ENCODE measurements around the gene DLGAP1. TPM values are rescaled to one million over a fixed set of nuclear protein-coding genes. Genes with fewer than 3 reads are reported as not detected.

Gene DLGAP1
- total RNA-seq, 1 experiment from 2014 or later, result not detected

DNA sequence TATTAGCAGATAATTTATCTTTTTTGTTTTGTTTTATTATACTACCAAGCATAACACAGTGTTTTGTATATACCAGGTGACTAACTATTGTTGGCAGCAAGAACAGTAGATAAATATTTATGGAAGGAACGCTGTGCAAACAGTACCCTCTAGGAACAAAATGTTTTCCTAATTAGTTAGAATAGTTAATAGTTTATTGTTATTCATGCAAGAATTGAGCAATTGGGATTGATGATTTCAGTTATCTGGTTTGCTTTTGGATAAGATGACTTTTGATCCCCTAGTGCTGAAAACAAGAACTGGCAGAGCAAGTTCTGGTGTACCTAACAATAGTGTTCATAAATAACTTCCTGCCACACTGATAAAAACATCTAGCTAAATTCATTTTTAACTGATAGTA is 681.8 kb downstream of the DLGAP1 start:
- DNase-seq (ENCODE audit: low spot score), result no peak

DNA sequence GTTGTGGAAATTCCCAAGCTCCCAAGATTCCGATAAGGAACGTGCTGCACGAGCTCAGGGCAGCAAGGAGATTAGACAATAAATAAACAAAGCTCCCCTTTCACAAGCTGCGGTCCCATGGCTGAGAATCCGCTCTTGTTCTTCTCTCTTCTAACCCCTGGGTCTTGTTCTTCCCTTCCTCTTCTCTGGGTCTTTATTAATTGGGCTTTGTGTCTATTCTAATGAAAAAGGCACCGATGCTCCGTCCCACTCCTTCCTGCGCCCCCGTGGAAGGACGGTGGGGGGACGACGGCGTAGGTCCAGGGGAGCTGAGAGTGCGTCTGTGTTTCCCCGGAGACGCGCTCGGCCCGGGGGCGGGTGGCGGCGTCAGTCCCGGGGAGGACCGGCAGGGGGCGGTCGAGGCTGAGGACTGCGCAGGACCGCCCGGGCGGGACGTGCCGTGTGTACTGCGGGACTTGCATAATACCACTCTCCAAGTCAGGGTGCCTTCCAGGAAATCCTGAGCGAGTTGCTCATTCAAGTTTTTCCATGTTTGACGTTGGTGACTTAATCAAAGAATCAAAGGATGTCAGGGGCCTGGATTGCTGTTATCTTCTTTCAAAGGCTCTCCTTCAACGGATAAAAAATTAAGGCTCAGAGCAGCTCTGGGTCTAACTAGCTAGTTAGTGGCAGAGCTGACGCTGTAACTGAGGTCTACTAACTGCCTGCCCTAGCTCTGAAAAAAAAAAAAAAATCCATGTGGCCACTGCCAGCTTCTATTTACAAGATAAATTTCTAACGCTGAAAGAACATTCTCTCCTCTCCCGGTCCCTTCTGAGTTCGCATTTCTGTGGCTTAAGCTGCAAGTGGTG is 683.8 kb downstream of the DLGAP1 start:
- DNase-seq (ENCODE audit: low spot score), result peak; percentile 58

DNA sequence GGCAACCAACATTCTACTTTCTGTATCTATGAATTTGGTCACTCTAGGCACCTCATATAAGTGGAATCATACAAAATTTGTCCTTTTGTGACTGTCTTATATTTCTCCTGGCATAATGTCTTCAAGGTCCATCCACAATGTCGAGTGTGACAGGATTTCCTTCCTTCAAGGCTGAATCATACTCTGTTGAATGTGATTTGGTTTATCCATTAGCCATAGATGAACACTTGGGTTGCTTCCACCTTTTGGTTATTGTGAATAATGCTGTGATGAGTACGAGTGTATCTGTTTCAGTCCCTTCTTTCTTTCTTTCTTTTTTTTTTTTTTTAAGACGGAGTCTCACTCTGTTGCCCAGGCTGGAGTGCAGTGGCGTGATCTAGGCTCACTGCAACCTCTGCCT is 693.8 kb downstream of the DLGAP1 start:
- no peak for DNase-seq (ENCODE audit: low spot score)

DNA sequence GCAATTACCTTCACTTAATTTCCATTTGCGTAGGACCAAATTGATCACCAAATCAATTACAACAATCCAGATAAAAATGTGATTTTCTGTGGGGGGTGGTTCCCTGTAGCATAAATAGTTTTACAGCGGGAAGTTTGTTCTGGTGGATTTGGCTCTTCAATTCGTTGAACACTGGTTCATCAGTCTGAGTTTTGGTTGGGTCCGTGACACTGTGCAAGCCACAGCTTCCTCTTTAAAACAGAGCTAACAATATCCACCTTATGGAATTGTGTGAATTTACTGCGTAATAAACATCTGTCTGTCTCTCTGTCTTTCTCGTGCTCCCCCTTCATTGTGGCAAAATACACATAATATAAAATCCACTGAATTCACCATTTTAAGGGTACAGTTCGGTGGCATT is 694.4 kb downstream of the DLGAP1 start:
- no peak for DNase-seq (ENCODE audit: low spot score)

DNA sequence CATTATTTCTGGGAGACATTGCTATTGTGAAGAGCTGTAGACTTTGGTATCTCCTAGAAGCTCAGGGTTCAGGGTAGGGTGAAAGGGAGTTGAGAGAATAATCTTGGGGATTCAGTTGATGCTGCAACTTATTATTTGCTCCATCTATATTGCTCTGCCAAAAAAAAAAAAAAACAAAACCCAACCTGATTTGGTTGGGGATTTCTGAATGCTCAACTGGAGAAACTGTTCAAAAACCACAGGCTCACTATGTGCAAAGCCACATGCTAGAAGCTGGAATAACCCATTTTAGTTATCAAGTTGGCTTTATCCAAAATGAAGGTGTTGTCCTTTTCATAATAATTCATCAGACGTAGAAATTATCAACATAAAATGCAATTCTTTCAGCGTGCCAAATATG is 696.0 kb downstream of the DLGAP1 start:
- no peak for DNase-seq (ENCODE audit: low spot score)

DNA sequence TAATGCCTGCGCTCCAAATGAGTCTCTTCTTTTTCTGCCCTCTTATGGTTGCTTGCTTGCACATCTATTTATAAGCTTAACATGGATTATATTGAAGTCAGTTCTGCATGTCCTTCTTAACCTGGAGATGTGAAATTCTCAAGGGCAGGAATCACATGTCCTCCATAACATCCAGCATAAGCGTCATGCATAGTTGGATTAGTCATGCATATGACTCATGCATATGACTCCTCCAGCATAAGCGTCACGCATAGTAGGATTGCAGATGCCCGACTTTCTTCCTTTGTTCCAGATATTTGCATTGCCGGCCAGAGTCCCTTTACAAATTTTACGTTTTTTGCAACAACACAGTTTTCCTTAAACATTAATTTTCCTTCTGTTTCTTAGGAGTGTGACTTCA is 696.6 kb downstream of the DLGAP1 start:
- peak; percentile 91 for DNase-seq (ENCODE audit: low spot score)

DNA sequence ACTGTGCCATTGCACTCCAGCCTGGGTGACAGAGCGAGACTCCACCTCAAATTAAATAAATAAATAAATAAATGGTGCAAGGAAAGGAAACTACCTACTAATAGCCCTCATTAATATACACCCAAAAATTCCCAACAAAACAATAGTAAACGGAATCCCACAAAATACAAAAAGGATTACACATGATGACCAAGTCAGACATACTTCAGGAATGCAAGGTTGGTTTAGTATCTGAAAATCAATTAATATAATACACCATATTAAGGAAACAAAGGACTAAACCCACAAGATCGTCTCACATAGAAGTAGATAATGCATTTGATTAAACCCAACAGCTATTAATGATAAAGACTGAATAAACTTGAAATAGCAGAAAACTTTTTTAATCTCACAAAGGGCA is 697.7 kb downstream of the DLGAP1 start:
- no peak for DNase-seq (ENCODE audit: low spot score)

DNA sequence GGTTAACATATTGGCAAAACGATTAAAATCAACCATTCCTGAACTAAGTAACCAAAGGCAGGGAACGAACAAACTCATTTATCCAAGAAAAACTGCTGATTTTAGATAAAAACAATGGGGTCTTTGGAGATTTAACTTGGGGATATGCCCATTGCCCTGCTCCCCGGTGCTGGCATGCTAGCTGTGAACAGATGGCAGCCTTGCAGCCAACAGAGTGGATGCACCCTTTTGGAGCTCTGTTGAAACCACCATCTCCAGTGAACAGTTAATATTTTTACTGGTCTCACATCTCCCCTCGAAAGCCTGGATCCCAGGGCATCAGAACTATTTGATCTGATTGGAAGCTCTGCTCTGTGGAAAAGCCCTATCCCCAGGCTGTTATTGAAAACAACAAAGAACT is 702.0 kb downstream of the DLGAP1 start:
- DNase-seq (ENCODE audit: low spot score), result no peak

DNA sequence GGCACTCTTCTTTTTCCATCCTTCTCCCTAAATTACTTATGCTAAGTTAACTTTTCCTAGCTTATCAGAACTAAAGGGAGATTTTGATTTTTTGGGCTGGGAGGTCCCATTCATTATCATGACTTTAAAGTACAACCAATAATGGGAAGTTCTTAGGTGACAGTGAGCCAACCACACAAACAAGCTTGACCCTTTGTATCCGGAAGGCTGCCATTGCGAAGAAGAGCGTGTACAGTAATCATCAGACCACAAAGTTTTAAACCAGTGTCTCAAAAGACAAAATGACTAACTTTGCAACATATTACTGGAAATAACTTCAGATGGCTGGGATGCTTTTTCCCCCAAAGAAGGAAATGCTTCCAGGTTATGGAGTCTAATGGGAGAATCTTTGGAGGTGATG is 707.0 kb downstream of the DLGAP1 start:
- DNase-seq (ENCODE audit: low spot score), result no peak

DNA sequence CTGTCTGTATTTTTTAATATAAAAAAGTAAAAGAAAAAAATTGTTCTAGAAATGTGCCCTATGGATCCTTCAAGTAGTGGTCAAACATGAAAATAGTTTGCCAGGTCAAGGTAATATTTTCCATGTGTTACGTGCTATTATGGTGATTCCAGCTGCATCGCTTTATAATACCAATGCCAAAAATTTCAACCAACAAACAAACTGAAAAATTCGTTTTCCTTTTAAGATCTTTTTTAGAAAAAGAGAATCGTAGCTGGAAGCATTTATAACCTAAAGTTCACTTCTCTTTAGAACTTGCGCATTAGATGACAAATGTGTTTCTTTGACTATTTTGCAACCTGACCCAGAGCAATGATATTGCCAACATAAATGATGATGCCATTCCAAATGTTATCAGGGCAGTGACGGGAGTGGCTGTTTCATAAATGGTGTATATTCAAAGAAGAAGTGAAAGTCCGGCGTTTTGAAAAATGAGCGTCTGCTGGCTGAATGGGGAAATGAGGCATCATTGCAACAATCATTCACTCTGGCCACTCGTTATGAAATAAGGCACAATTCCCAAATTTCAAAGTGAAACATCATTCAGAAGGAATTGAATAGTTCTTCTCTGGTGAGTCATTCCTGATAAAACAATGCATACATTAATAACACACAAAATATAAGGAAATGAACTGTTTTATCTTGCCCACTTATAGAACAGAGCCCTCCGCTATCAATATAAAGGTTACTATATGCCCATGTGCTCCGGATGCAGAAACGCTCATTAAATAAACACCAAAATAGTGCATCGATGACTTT is 707.7 kb downstream of the DLGAP1 start:
- no peak for DNase-seq (ENCODE audit: low spot score)

DNA sequence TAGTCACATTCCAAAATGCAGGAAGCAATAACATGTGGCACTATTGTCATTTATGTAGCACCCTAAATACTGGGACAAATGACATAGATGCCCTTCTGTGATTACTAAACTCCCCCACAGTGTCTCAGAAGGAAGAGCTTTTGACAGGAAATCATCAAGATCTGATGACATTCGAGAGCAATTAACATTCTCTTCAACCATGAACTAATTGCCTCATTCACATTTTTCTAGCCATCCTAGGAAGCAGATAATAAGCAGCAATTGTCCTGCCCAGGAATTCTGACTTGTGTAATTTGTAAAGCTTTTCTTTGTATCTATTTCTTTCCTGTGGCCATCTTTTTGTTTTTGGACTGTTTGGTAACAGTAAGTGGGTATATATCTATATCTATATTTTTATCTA is 712.6 kb downstream of the DLGAP1 start:
- no peak for DNase-seq (ENCODE audit: low spot score)

DNA sequence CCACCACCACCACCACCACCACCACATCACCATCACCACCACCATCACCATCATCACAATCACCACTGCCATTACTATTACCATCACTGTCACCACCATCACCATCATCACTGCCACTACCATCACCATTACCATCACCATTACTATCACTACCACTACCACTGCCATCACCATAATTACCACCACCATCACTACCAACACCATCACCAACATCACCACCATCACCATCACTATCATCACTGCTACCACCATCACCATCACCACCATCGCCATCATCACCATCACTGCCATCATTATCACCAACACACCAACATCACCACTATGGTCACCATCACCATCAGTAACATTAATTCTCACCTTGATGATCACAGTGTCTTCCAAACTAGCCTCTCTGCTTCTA is 713.8 kb downstream of the DLGAP1 start:
- DNase-seq (ENCODE audit: low spot score), result no peak

DNA sequence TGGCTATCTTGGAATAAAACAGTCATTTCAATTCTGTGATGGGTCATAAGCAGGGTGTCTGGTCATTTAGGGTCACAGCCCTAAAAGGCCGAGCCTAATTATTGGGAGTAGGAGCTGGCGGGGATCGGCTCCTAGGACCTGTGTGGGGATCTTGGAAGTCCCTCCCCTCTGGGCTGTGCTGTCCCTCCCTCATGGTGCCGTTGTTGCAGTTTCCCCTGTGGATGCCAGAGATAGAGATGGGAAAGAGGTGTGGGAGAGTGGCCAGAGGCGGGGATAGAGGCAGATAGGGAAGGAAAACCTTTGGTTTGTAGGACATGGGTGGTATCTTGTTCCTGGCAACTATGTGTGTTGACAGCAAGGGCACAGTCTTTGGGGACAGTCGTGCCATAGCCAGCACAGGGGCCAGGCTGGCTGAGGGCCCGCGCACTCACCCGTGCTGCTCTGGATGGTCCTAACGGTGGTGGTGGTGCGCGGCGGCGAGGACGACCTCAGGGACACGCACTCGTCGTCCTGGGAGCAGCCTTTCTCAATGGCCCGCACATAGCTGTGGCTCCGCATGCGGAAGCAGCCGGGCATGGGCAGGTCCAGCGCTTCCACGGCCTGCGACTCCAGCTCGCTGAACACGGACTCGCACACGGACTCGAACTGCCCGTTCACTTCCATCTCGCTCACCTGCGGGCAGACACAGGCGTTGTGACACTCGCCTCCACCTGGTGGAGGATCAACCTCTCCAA is 726.2 kb downstream of the DLGAP1 start:
- DNase-seq (ENCODE audit: low spot score), result no peak

DNA sequence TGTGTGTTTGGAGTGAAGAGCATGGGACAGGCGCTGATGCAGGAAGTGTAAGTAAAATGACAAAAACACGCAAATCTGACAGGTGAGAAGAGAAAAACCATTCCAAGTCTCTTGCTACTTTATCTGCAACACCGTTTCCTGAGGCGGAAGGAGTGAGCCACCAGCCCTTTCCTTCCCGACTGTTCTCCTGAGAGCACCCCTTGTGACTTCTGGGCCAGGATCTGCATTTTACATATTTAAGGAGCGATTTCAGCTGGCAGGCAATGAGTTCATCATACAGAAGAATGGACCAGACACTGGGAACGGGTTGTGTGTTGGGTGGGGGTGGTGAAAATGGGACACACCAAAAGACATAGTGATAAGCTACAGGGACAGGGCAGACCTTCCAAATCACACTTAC is 727.8 kb downstream of the DLGAP1 start:
- no peak for DNase-seq (ENCODE audit: low spot score)

DNA sequence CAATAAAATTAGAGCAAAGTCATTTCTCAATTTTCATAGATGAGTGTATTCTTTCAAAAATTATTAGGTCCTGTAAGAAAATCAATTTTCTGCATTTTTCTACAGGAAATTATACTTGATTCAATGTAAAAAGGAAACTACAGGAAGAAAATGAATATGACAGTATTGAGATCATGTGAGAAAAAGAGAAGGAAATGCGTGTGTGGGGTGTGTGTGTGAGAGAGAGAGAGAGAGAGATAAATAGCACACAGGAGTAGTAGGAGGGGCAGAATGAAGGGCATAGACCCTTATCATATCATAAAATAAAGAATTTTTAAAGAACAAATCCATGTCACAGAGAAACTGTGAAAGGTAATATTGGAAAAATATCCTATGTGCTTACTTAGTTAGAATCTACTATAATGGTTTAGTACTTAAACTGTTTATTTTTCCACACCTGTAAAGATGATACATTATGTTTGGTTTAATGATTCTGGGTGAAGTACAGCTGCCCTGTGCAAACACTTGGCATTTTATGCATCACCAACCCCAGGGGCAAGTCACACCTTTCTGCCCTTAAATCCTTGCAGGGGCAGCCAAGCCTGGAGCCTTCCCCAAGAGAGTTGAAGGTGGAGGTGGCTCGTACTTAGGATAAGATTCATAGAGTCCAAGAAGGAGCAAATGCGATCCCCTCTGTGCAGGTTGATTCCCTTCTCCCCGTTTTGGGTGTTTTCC is 728.7 kb downstream of the DLGAP1 start:
- no peak for DNase-seq (ENCODE audit: low spot score)

DNA sequence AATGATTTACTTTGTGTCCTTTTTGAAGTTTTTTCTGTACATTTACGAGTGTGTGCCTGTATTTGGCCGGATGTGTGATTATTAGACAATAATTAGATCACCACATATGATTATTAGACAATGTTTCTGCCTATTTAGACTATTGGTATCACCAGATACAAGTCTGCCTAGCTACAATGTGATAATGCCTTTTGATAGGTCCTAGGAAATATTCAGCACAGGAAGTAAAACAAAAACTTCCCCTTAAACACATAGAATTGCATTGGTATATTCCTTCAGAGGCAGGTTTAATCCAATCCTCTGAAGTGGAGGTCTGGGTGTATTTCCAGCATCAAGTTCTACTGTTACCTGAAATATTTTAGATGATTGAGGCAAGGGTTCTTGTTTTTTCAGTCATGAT is 730.0 kb downstream of the DLGAP1 start:
- no peak for DNase-seq (ENCODE audit: low spot score)

DNA sequence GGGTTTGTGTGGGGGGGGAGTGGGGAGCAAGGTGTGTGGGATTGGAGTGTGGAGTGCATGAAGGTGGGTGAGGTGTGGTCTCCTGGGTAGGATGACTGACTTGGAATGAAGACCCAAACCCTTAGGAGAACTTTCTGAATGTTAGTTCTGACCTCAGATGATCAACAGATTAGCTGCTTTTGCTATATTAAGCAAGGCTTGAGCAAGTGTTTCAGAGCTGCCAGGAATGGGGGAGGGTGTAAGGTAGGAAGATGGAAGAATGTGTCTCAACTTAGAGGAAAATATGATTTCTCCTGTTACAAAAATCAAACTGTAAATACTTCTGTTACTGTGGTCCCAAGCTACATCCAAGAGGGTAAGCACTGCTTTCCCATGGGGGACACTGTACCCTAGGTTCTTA is 731.6 kb downstream of the DLGAP1 start:
- no peak for DNase-seq (ENCODE audit: low spot score)

DNA sequence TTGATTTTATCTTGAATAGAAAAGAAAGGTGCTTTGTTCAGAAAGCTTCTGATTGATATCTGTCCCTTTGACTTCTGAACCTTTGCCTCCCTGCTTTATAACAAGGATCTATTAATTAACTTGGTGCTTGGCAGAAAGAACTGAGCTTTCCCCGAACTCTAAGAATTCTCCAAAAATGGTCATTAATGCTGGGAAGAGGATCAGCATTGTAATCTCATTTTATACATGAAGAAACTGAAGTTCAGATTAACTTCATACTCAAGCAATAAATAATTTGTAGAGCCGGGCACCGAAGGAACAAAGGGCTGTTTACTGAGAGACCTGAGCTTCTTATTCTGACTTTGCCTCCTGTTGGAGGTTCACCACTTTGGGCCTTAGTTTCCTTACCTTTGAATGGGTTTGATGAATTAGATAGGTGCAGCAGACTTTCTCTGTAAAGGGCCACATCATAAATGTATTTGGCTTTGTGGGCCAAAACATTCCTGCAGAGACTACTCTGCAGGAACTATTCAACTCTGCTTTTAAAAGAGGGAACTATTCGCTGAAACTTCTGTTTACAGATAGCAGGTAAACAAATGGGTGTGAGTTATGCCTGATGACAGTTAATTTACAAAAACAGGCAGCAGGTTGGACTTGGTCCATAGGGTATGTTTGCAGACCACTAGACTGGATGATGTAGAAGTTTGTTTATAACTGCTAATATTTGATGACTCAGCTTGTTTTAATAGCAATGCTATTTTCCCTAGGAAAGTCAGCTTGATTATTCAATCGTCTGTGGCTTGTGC is 732.3 kb downstream of the DLGAP1 start:
- no peak for DNase-seq (ENCODE audit: low spot score)

DNA sequence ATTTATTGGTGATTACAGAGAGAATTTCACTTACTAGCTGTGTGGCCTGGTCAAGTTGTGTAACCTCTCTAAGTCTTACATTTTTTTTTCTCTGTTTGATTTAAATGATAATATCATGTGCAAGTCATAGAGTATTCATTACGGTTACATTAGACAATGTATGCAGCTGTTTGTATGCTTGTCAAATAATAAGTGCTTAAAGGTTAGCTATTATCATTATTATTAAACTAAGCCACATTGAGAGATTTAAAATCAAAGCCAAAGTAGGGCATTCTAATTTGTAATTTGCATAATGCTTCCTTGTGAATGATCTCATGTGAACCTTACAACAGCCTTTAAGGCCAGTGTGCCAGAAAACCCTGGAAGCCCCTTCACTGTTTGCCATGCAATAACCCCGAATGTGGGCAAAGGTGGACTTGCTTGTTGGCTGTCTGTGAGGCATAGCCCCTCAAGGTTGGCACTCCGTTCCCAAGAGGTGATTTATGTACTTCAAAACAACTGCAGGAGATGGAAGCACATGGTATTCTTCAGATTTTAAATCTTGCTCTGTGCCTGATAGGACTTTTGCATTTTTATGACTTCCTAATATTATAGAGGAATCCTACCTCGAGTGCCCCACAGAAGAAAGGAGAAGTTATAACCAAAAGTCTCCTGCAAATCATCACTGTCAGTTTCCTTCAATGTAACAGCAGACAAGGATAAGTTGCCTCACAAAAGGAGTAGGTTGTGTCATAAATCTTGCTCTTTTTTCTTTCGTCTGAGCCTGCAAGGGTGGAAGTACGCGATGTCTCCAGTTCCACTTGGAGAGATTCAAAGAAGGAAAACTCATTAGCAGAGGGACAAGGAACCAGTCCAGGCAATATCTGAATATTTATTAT is 733.1 kb downstream of the DLGAP1 start:
- DNase-seq (ENCODE audit: low spot score), result no peak
